Cardiac muscle cell (in vitro differentiated cells and primary cell): Measurements from ENCODE around the gene HLA-DQA2. TPM values are rescaled to one million over a fixed set of nuclear protein-coding genes. Genes with fewer than 3 reads are reported as not detected.
"Not testable (repeated sequence)": the region's sequence is repeated elsewhere in the genome, so short reads cannot be mapped to it uniquely, and the experiment has no call there.

ENCODE experiments used
- DNase-seq, 2 donors: peaks; one replicate each; pipeline versions ENCODE4 v3.0.0 to v3.0.0-alpha.2; 2010 to 2017; ENCODE audit warnings: low read depth in 1 of 2, low spot score in 1 of 2
- H3K27ac ChIP-seq: fragments of 200-600 bp; sonication (generic); 2 replicates; pipeline ENCODE4 v1.5.1; 2016
- H3K27me3 ChIP-seq: fragments of 200-600 bp; sonication (generic); 2 replicates; pipeline ENCODE4 v1.6.0; 2016; ENCODE audit warnings: control low read depth
- H3K36me3 ChIP-seq: fragments of 200-600 bp; sonication (generic); 2 replicates; pipeline ENCODE4 v1.5.1; 2016; ENCODE audit warnings: control low read depth
- H3K4me1 ChIP-seq: fragments of 200-600 bp; sonication (generic); 2 replicates; pipeline ENCODE4 v1.8.1; 2017; ENCODE audit warnings: low read depth, mild to moderate bottlenecking, mixed run types
- H3K4me3 ChIP-seq: fragments of 200-600 bp; sonication (generic); 2 replicates; pipeline ENCODE4 v1.5.1; 2016; ENCODE audit warnings: mild to moderate bottlenecking
- H3K9me3 ChIP-seq: fragments of 200-600 bp; sonication (generic); 2 replicates; pipeline ENCODE4 v1.5.1; 2017; ENCODE audit warnings: low read depth, mild to moderate bottlenecking, control low read depth
- polyA plus RNA-seq: library from polyadenylated mRNA; unstranded; fragments of >200 nt; fragmentation: Nextera tagmentation; extraction: Ambion mirVana; gene quantifications from 2 replicates; pipeline ENCODE4 v1.2.1, GENCODE V29; 2016
- total RNA-seq: library from RNA; depleted of rRNA; stranded (reverse); fragments of >200 nt; gene quantifications from 2 replicates; pipeline ENCODE4 v1.2.3, GENCODE V29; 2016
- TF ChIP-seq, protein P1 (sequence below): IDR thresholded peaks from 2 replicates; pipeline ENCODE4 v1.5.1; 2012; ENCODE audit warnings: low read depth, mild to moderate bottlenecking, low read length

HLA-DQA2 gene
- total and polyA plus RNA-seq, 2 experiments from 2014 or later = not detected

DNA sequence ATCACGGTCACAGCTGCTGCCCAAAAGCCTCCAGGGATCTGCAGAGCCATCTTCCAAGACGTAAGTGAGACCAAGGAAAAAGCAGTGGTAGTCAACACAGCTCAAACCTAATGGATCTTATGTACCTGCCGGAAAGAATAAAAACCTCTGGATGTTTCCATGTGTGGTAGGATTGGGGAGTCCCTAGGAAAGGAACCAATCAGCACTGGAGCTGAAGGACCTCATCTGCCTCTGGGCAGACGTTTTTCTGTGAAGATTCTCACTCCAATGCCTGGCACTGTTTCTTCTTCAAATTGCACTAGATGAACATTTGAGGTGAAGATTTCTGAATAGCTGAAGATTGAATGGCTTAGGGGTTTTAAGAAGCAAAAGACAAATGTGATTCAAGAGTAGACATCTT is 22.2 kb downstream of the HLA-DQA2 start, which contains the start of gene HLA-DQB2:
HLA-DQB2 (minus strand) TSS at position 112 of the 400 bp plus-strand sequence; CDS start at position 50, 62 bp downstream.
- no peak for DNase-seq
- no peaks in the 10 kb centered on the region for H3K36me3 ChIP-seq
- no peaks in the 10 kb centered on the region for H3K4me1 ChIP-seq
- TF ChIP-seq, protein P1, sequence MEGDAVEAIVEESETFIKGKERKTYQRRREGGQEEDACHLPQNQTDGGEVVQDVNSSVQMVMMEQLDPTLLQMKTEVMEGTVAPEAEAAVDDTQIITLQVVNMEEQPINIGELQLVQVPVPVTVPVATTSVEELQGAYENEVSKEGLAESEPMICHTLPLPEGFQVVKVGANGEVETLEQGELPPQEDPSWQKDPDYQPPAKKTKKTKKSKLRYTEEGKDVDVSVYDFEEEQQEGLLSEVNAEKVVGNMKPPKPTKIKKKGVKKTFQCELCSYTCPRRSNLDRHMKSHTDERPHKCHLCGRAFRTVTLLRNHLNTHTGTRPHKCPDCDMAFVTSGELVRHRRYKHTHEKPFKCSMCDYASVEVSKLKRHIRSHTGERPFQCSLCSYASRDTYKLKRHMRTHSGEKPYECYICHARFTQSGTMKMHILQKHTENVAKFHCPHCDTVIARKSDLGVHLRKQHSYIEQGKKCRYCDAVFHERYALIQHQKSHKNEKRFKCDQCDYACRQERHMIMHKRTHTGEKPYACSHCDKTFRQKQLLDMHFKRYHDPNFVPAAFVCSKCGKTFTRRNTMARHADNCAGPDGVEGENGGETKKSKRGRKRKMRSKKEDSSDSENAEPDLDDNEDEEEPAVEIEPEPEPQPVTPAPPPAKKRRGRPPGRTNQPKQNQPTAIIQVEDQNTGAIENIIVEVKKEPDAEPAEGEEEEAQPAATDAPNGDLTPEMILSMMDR = no peak
- H3K27ac ChIP-seq = no peak within 1 kb of the TSS
- no peaks in the 10 kb centered on the region for H3K9me3 ChIP-seq
- no peaks in the 10 kb centered on the region for H3K27me3 ChIP-seq
- no peak within 1 kb of the TSS for H3K4me3 ChIP-seq

DNA sequence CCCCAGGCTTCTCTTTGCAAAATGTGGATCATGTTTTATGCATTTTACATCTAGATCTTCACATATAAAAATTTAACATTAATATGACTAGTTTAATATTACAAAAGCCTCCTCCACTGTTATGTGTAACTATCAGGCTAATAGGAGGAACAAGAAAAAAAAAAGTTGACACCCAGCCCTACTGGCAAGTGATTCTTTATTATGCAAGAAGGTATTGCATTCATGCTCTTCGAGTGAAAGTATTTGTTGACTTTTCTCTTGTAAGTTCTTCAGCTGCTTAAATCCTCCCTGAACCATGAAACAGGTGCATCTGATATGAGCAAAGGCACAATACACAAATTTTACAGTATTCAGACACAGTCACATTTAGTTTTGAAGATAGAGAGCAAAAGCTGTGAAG is 22.9 kb downstream of the HLA-DQA2 start:
- Histone ChIP-seq H3K27me3 (no peaks in the 10 kb centered on the region), H3K9me3 (no peaks in the 10 kb centered on the region), H3K36me3 (no peaks in the 10 kb centered on the region), H3K27ac (no peak overlapping the region), H3K4me1 (no peaks in the 10 kb centered on the region), H3K4me3 (no peak overlapping the region)
- DNase-seq = no peak
- TF ChIP-seq, protein P1 = no peak

DNA sequence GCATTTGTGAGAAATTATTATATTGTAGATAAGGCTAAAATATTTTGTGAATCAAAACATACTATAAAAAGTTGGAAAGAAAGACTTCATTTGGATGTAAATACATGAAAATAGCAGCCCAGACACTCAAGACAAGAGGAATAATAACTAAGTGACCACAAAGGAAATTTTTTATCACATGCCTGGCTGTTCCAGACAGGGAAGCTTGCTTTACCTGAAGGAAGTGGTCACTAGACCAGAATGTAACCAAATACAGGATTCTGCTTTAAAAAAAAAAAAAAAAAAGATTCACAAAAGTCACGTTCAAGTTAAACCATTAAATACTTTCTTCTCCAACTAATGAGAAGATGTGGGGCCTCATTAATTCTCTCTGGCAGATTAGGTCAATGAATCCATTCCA is 31.5 kb downstream of the HLA-DQA2 start:
- H3K4me1 ChIP-seq = no peaks in the 10 kb centered on the region
- no peak for DNase-seq
- no peaks in the 10 kb centered on the region for H3K36me3 ChIP-seq
- TF ChIP-seq, protein P1 = no peak
- no peaks in the 10 kb centered on the region for H3K9me3 ChIP-seq
- H3K4me3 ChIP-seq = no peak overlapping the region
- H3K27me3 ChIP-seq = no peaks in the 10 kb centered on the region
- no peak overlapping the region for H3K27ac ChIP-seq

DNA sequence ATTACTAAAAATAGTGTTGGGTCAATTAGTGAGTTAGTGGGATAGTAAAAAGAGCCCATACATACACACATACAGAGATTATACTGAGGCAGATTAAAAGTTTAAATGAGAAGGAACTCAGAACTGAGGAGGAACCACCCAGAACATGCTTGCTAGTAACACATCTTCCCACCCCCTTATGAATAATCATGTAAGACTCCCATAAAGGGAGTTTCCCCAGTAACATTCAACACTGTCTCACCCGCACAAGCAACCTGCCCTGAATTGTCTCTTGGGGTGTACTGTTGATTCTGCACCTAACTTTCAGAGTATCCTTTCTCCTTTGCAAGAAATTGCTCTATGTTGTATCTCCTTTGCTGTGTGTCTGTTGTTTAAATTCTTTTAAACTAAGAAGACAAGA is 33.2 kb downstream of the HLA-DQA2 start:
- no peaks in the 10 kb centered on the region for H3K9me3 ChIP-seq
- no peaks in the 10 kb centered on the region for H3K36me3 ChIP-seq
- H3K27ac ChIP-seq = no peak overlapping the region
- no peak for DNase-seq
- H3K4me3 ChIP-seq = no peak overlapping the region
- no peaks in the 10 kb centered on the region for H3K4me1 ChIP-seq
- TF ChIP-seq, protein P1 = no peak
- no peaks in the 10 kb centered on the region for H3K27me3 ChIP-seq

DNA sequence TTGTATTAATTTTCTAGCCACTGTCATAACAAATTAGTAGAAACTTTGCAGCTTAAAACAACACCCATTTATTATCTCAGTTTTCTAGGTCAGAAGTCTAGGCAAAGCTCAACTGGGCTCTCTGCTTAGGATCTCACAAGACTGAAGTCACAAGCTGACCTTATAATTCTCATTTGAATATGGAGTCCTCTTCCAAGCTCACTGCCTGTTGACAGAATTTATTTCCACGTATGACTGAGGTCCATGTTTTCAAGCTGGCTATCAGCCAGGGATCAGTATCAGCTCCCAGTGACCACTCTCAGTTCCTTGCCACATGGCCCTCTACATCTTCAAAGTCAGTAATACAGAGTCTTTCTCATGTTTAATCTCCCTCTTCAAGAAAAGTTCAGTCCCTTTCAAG is 33.9 kb downstream of the HLA-DQA2 start:
- no peak for DNase-seq
- H3K4me1 ChIP-seq = no peaks in the 10 kb centered on the region
- no peaks in the 10 kb centered on the region for H3K36me3 ChIP-seq
- H3K9me3 ChIP-seq = no peaks in the 10 kb centered on the region
- no peaks in the 10 kb centered on the region for H3K27me3 ChIP-seq
- no peak overlapping the region for H3K4me3 ChIP-seq
- H3K27ac ChIP-seq = no peak overlapping the region
- TF ChIP-seq, protein P1 = no peak

DNA sequence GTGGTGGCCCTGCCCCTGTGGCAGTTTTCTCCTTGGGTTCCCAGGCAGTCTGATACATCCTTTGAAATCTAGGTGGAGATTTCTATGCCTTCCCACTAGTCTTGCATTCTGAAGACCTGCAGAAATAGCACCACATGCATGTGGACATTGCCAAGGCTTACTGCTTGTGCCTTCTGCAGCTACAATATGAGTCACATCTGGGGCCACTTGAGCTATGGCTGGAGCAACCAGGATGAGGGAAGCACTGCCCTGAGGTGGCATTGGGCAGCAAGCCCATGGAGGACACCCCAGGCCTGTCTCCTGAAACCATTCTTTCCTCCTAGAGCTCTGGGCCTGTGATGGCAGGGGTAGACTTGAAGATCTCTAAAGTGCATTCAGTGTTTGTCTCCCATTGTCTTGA is 37.8 kb downstream of the HLA-DQA2 start:
- Histone ChIP-seq H3K27me3 (no peaks in the 10 kb centered on the region), H3K36me3 (no peaks in the 10 kb centered on the region), H3K4me1 (no peaks in the 10 kb centered on the region), H3K4me3 (no peak overlapping the region), H3K9me3 (no peaks in the 10 kb centered on the region), H3K27ac (no peak overlapping the region)
- no peak for DNase-seq
- TF ChIP-seq, protein P1 = no peak

DNA sequence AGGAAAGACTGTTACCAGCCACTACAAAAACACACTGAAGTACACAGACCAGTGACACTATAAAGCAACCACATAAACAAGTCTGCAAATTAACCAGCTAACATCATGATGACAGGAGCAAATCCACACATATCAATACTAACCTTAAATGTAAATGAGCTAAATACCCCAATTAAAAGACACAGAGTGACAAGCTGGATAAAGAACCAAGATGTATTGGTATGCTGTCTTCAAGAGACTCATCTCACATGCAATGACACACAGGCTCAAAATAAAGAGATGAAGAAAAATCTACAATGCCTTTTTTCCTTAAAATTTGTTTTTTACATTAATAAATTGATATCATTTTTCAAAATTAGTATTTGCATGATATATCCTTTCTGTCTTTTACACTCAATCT is 41.7 kb downstream of the HLA-DQA2 start:
- H3K4me1 ChIP-seq, H3K9me3 ChIP-seq, H3K27ac ChIP-seq, DNase-seq, H3K36me3 ChIP-seq, H3K4me3 ChIP-seq, H3K27me3 ChIP-seq: not testable (repeated sequence)
